ENCODE data around the gene NIPAL3.

GRCh38 chr1:24369801-24370200, 45.8 kb upstream of the NIPAL3 start:
- TF ChIP-seq CTCF (conservative IDR thresholded peaks at IDR 0.05; ENCODE audit: low read depth, low read length): no peak
- TF ChIP-seq EZH2 (IDR thresholded peaks at IDR 0.05; ENCODE audit: borderline replicate concordance, low read depth, low read length, poor library complexity, severe bottlenecking): no peak
